Measurements from ENCODE around the gene STRA8.
A peak's percentile ranks its signal among the peaks of the same experiment; 100 is the strongest.

GRCh38 chr7:135281363-135281949, 47.8 kb downstream of the STRA8 start:
- TF ChIP-seq CTCF (conservative IDR thresholded peaks at IDR 0.05) (peak; percentile 99), EZH2 (IDR thresholded peaks at IDR 0.05; ENCODE audit: low read depth) (no peak)

All from PC-9 (cell line).